ENCODE data around the gene PSMA3. TPM values are rescaled to one million over a fixed set of nuclear protein-coding genes. Genes with fewer than 3 reads are reported as not detected.

PSMA3 gene
- total and polyA plus RNA-seq, 9 of the 15 experiments (the other 6 are each of a cell fraction or from before 2014, with no cell fraction given) = 129 to 786 (median 319) TPM

DNA sequence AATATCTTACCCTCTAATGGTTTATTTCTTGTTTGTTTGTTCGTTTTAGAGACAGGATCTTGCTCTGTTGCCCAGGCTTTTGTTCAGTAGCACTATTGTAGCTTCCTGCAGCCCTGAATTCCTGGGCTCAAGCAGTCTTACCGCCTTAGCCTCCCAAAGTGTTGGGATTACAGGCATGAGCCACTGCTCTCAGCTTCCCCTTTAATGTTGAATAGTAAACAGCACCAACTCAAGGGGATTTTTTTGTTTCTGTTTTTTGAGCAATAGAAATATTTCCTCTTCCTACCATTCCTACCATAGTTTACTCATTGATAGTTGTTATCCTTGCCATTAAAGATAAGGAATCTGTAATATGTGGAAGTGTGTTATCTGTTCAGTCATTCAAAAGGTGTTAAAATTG is 64.4 kb downstream of the PSMA3 start:
- Histone ChIP-seq H3K4me2 (ENCODE audit: insufficient read depth, low read length) (no peak overlapping the region), H4K20me1 (replicated peaks; ENCODE audit: control insufficient read depth, insufficient read depth, low read length) (no peaks in the 10 kb centered on the region), H3K4me1 (replicated peaks in 1 of 2; ENCODE audit: control insufficient read depth in 2 of 2, insufficient read depth in 2 of 2, low read length in 2 of 2) (no peaks in the 10 kb centered on the region), H3K9ac (ENCODE audit: insufficient read depth in 1 of 2, low read depth in 2 of 2, low read length in 2 of 2) (no peak overlapping the region), H3K27ac (ENCODE audit: extremely low read depth, low read depth, low read length) (no peak overlapping the region), H3K79me2 (ENCODE audit: control insufficient read depth, insufficient read depth, low read length) (no peaks in the 10 kb centered on the region), H2AFZ (ENCODE audit: low read depth, low read length) (no peak overlapping the region), H3K4me3 (no peak overlapping the region), H3K9me3 (replicated peaks; ENCODE audit: control insufficient read depth, insufficient read depth, low read depth, low read length) (no peaks in the 10 kb centered on the region), H3K9me1 (ENCODE audit: control insufficient read depth, insufficient read depth, low read length) (no peaks in the 10 kb centered on the region), H3K27me3 (ENCODE audit: control insufficient read depth in 2 of 2, insufficient read depth in 2 of 2, low read length in 2 of 2) (no peaks in the 10 kb centered on the region), H3K36me3 (ENCODE audit: control insufficient read depth, insufficient read depth, low read length) (peaks cover 26% of the 10 kb centered on the region; the same call in 2 of the 3 replicates)
- ATAC-seq (no peak), DNase-seq (ENCODE audit: extremely low read depth in 1 of 4, low spot score in 3 of 4) (no peak), FAIRE-seq (no peak)
- BruUV-seq (replicated peaks) = no TSS peak
- ChIA-PET POLR2A (no interaction called here), CTCF (ENCODE audit: low intra/inter-chr PET ratio) (no interaction called here)
- TF ChIP-seq DACH1 (IDR thresholded peaks at IDR 0.05; ENCODE audit: partially characterized antibody) (no peak), NFYB (IDR thresholded peaks at IDR 0.05; ENCODE audit: extremely low read depth, insufficient read length) (no peak), RAD51 (IDR thresholded peaks at IDR 0.05; ENCODE audit: borderline replicate concordance, low read depth) (no peak), ATF7 (IDR thresholded peaks at IDR 0.05) (no peak)
- TF ChIP-seq, protein P1, sequence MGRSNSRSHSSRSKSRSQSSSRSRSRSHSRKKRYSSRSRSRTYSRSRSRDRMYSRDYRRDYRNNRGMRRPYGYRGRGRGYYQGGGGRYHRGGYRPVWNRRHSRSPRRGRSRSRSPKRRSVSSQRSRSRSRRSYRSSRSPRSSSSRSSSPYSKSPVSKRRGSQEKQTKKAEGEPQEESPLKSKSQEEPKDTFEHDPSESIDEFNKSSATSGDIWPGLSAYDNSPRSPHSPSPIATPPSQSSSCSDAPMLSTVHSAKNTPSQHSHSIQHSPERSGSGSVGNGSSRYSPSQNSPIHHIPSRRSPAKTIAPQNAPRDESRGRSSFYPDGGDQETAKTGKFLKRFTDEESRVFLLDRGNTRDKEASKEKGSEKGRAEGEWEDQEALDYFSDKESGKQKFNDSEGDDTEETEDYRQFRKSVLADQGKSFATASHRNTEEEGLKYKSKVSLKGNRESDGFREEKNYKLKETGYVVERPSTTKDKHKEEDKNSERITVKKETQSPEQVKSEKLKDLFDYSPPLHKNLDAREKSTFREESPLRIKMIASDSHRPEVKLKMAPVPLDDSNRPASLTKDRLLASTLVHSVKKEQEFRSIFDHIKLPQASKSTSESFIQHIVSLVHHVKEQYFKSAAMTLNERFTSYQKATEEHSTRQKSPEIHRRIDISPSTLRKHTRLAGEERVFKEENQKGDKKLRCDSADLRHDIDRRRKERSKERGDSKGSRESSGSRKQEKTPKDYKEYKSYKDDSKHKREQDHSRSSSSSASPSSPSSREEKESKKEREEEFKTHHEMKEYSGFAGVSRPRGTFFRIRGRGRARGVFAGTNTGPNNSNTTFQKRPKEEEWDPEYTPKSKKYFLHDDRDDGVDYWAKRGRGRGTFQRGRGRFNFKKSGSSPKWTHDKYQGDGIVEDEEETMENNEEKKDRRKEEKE (IDR thresholded peaks at IDR 0.05; ENCODE audit: borderline replicate concordance in 1 of 2, control insufficient read depth in 1 of 2, low read depth in 2 of 2, low read length in 1 of 2) = no peak
- intact Hi-C loops (cut with micrococcal nuclease) (no loop called here), in situ Hi-C loops (cut with MboI) (no loop called here)
- WGBS (ENCODE audit: insufficient coverage, low coverage, missing lambda C conversion rate) = 68% methylated on average over 2 of the region's 2 CpGs

All from K562 (cell line).